GM19240 (cell line): ENCODE measurements around the gene TCERG1L.

Source experiments
- DNase-seq: peaks from one replicate; pipeline ENCODE4 v3.0.0; 2011; ENCODE audit warnings: low spot score; ENCODE audit not compliant: insufficient read length

Gene TCERG1L

GRCh38 chr10:131271966-131272365 is 39.6 kb downstream of the TCERG1L start:
- no peak for DNase-seq

GRCh38 chr10:131271195-131271880 is 40.2 kb downstream of the TCERG1L start:
- no peak for DNase-seq

- DNase-seq = no peak
Observed at GRCh38 chr10:131270461-131271190, 40.9 kb downstream of the TCERG1L start.

GRCh38 chr10:131269776-131270460 is 41.6 kb downstream of the TCERG1L start:
- DNase-seq = no peak

GRCh38 chr10:131267814-131268095 is 43.8 kb downstream of the TCERG1L start:
- DNase-seq = no peak

- no peak for DNase-seq
Observed at GRCh38 chr10:131266936-131267813, 44.3 kb downstream of the TCERG1L start.

GRCh38 chr10:131264110-131264788 is 47.3 kb downstream of the TCERG1L start:
- no peak for DNase-seq

- DNase-seq = no peak
Observed at GRCh38 chr10:131261890-131262475, 49.5 kb downstream of the TCERG1L start.

GRCh38 chr10:131260452-131261211 is 50.9 kb downstream of the TCERG1L start:
- no peak for DNase-seq

GRCh38 chr10:131260031-131260430 is 51.5 kb downstream of the TCERG1L start:
- DNase-seq = no peak

- DNase-seq = no peak
Observed at GRCh38 chr10:131259535-131259934, 52.0 kb downstream of the TCERG1L start.

- DNase-seq = no peak
Observed at GRCh38 chr10:131258256-131258655, 53.3 kb downstream of the TCERG1L start.

GRCh38 chr10:131257027-131257426 is 54.5 kb downstream of the TCERG1L start:
- no peak for DNase-seq

- no peak for DNase-seq
Observed at GRCh38 chr10:131254859-131255252, 56.7 kb downstream of the TCERG1L start.

- no peak for DNase-seq
Observed at GRCh38 chr10:131253931-131254858, 57.3 kb downstream of the TCERG1L start.

- no peak for DNase-seq
Observed at GRCh38 chr10:131252567-131253276, 58.8 kb downstream of the TCERG1L start.

GRCh38 chr10:131251146-131251541 is 60.4 kb downstream of the TCERG1L start:
- no peak for DNase-seq

GRCh38 chr10:131250454-131251145 is 60.9 kb downstream of the TCERG1L start:
- DNase-seq = no peak
